Fibroblast of lung (primary cell): ENCODE measurements around the gene TRIM47. TPM values are rescaled to one million over a fixed set of nuclear protein-coding genes. Genes with fewer than 3 reads are reported as not detected.

Experiments used
- DNase-seq, 2 donors: peaks; one replicate each; pipeline versions ENCODE4 v3.0.0 to v3.0.0-alpha.2; 2010; ENCODE audit warnings: low read depth in 2 of 2
- H2AFZ ChIP-seq: 2 replicates; pipeline ENCODE4 v1.5.1; 2012; ENCODE audit warnings: low read length, control low read depth, inconsistent platforms
- H3K27ac ChIP-seq: 2 replicates; pipeline ENCODE4 v1.5.1; 2011; ENCODE audit warnings: low read length, control low read depth; ENCODE audit not compliant: insufficient read depth
- H3K27me3 ChIP-seq: 2 replicates; pipeline ENCODE4 v1.5.1; 2011; ENCODE audit warnings: mild to moderate bottlenecking, low read length; ENCODE audit not compliant: control insufficient read depth, insufficient read depth
- H3K36me3 ChIP-seq: 2 replicates; pipeline ENCODE4 v1.5.1; 2011; ENCODE audit warnings: low read length; ENCODE audit not compliant: control insufficient read depth, insufficient read depth
- H3K4me1 ChIP-seq: 2 replicates; pipeline ENCODE4 v1.5.1; 2011; ENCODE audit warnings: low read length; ENCODE audit not compliant: control insufficient read depth, insufficient read depth; ENCODE audit errors: extremely low read depth
- H3K4me2 ChIP-seq: 2 replicates; pipeline ENCODE4 v1.5.1; 2011; ENCODE audit warnings: low read length, control low read depth; ENCODE audit not compliant: insufficient read depth; ENCODE audit errors: extremely low read depth
- H3K4me3 ChIP-seq, 4 experiments: fragments of 200-600 bp in 1 of 4; sonication (generic) in 1 of 4; replicated peaks in 1 of 4; 2 replicates each; pipeline ENCODE4 v1.5.1; 2011 to 2016; ENCODE audit warnings: low read length in 4 of 4, low read depth in 3 of 4, mild to moderate bottlenecking in 3 of 4, control low read depth in 2 of 4, inconsistent platforms in 1 of 4, mixed read lengths in 1 of 4; ENCODE audit not compliant: insufficient read depth in 1 of 4; ENCODE audit errors: control extremely low read depth in 1 of 4
- H3K79me2 ChIP-seq: 2 replicates; pipeline ENCODE4 v1.5.1; 2012; ENCODE audit warnings: mild to moderate bottlenecking, low read length, inconsistent platforms; ENCODE audit not compliant: control insufficient read depth, insufficient read depth
- H3K9ac ChIP-seq: 2 replicates; pipeline ENCODE4 v1.5.1; 2011; ENCODE audit warnings: mild to moderate bottlenecking, low read length, control low read depth; ENCODE audit not compliant: insufficient read depth
- H3K9me3 ChIP-seq: 2 replicates; pipeline ENCODE4 v1.5.1; 2012; ENCODE audit warnings: low read depth, low read length; ENCODE audit not compliant: control insufficient read depth, insufficient read depth
- H4K20me1 ChIP-seq: 2 replicates; pipeline ENCODE4 v1.5.1; 2011; ENCODE audit warnings: low read length; ENCODE audit not compliant: control insufficient read depth, insufficient read depth; ENCODE audit errors: extremely low read depth
- EZH2 ChIP-seq: IDR thresholded peaks from 2 replicates; pipeline ENCODE4 v1.5.1; 2012; ENCODE audit warnings: low read length, control low read depth, mild to moderate bottlenecking; ENCODE audit errors: missing control alignments
- polyA plus RNA-seq, 2 donors: library from polyadenylated mRNA; depleted of rRNA in 1 of 2; stranded (reverse) in 1 of 2; unstranded in 1 of 2; fragments of >200 nt; gene quantifications; 2 replicates each; pipeline ENCODE4 v1.2.1, GENCODE V29; 2011 to 2012; ENCODE audit warnings: missing spikeins in 1 of 2
- total RNA-seq: library from RNA; depleted of rRNA; stranded (reverse); fragments of >200 nt; gene quantifications from 2 replicates; pipeline ENCODE4 v1.2.1, GENCODE V29; 2014
- TF ChIP-seq, protein P1 (sequence below), 2 donors: IDR thresholded peaks in 1 of 2; conservative IDR thresholded peaks in 1 of 2; 1 replicate in 1 of 2; 2 replicates in 1 of 2; pipeline ENCODE4 v1.5.1; 2011 to 2012; ENCODE audit warnings: low read length in 2 of 2, control low read depth in 1 of 2, inconsistent platforms in 1 of 2, low read depth in 1 of 2, mild to moderate bottlenecking in 1 of 2

TRIM47 gene
- total and polyA plus RNA-seq, 2 donors (not counting 1 experiment from before 2014, with no cell fraction given) = 2.2 to 16.0 TPM

DNA sequence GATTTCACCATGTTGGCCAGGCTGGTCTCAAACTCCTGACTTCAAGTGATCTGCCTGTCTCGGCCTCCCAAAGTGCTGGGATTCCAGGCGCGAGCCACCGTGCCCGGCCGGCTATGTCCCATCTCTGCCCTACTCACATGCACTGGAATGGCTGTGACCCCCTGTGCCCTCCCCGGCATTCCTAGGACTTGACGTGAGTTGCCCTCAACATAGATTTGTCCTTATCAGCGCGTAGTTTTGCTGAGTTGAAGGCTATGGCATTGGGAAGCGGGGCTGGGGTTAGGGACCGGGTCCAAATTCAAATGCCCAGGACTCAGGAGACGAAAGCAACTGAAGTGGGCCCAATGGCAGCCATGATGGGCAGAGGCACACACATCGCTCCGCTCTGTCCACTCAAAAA is 40.0 kb downstream of the TRIM47 start:
- Histone ChIP-seq H3K9me3 (no peaks in the 10 kb centered on the region), H3K27ac (no peak overlapping the region), H3K27me3 (no peaks in the 10 kb centered on the region), H3K36me3 (no peaks in the 10 kb centered on the region), H3K79me2 (no peaks in the 10 kb centered on the region), H3K9ac (no peak overlapping the region), H3K4me3 (no peak overlapping the region), H3K4me2 (no peak overlapping the region), H4K20me1 (no peaks in the 10 kb centered on the region), H3K4me1 (no peaks in the 10 kb centered on the region), H2AFZ (no peak overlapping the region)
- DNase-seq = no peak
- TF ChIP-seq, protein P1, sequence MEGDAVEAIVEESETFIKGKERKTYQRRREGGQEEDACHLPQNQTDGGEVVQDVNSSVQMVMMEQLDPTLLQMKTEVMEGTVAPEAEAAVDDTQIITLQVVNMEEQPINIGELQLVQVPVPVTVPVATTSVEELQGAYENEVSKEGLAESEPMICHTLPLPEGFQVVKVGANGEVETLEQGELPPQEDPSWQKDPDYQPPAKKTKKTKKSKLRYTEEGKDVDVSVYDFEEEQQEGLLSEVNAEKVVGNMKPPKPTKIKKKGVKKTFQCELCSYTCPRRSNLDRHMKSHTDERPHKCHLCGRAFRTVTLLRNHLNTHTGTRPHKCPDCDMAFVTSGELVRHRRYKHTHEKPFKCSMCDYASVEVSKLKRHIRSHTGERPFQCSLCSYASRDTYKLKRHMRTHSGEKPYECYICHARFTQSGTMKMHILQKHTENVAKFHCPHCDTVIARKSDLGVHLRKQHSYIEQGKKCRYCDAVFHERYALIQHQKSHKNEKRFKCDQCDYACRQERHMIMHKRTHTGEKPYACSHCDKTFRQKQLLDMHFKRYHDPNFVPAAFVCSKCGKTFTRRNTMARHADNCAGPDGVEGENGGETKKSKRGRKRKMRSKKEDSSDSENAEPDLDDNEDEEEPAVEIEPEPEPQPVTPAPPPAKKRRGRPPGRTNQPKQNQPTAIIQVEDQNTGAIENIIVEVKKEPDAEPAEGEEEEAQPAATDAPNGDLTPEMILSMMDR (conservative IDR thresholded peaks at IDR 0.05 in 1 of 2, IDR thresholded peaks at IDR 0.05 in 1 of 2; ENCODE audit: low read depth in 1 of 2, low read length in 2 of 2) = no peak
- no peak for TF ChIP-seq EZH2

DNA sequence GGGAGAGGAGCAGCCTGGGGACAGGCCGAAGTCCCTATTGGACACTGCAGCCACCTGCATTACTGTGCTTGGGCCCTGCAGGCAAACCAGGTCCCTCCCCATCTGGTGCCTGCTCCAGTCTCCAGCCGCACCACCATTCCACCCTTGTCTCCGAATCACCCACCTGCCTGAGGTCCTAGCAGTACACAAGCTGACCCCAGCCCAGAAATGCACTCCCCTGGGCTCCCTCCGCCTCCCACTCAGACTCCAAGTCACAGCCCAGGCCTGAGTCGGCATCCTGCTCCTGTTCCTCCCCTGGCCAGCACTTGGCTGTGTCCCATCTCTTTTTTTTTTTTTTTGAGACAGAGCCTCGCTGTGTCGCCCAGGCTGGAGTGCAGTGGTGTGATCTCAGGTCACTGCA is 40.5 kb downstream of the TRIM47 start:
- Histone ChIP-seq H3K4me1 (no peaks in the 10 kb centered on the region), H3K4me2 (no peak overlapping the region), H3K79me2 (no peaks in the 10 kb centered on the region), H3K36me3 (no peaks in the 10 kb centered on the region), H3K27ac (no peak overlapping the region), H3K27me3 (no peaks in the 10 kb centered on the region), H3K9me3 (no peaks in the 10 kb centered on the region), H3K9ac (no peak overlapping the region), H3K4me3 (no peak overlapping the region), H4K20me1 (no peaks in the 10 kb centered on the region), H2AFZ (no peak overlapping the region)
- no peak for TF ChIP-seq EZH2
- TF ChIP-seq, protein P1 (conservative IDR thresholded peaks at IDR 0.05 in 1 of 2, IDR thresholded peaks at IDR 0.05 in 1 of 2; ENCODE audit: low read depth in 1 of 2, low read length in 2 of 2) = no peak
- no peak for DNase-seq

DNA sequence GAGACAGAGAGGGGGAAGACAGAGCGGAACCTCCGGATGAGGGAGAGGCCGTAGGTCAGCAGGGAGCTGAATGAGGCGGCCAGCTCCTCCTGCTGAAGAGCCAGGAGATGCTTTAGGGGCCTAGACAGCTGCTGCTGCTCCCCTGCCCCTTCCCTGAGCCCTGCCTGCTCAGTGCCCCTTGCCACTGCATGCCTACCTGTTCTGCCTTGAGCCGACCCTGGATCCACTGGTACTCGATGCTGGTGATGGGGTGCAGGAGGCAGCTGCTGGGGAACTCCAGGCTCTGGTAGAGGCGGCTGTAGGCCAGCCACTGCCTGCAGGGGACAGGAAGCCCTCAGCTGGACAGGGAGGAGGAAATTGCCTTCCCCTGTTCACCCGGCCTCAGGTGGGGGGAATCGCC is 41.8 kb downstream of the TRIM47 start:
- H3K27ac ChIP-seq = no peak overlapping the region
- TF ChIP-seq EZH2 = no peak
- TF ChIP-seq, protein P1 (conservative IDR thresholded peaks at IDR 0.05 in 1 of 2, IDR thresholded peaks at IDR 0.05 in 1 of 2; ENCODE audit: low read depth in 1 of 2, low read length in 2 of 2) = no peak
- H3K9me3 ChIP-seq = no peaks in the 10 kb centered on the region
- H3K4me2 ChIP-seq = no peak overlapping the region
- H2AFZ ChIP-seq = no peak overlapping the region
- no peaks in the 10 kb centered on the region for H3K36me3 ChIP-seq
- H3K4me3 ChIP-seq = no peak overlapping the region
- H3K4me1 ChIP-seq = no peaks in the 10 kb centered on the region
- no peak overlapping the region for H3K9ac ChIP-seq
- no peaks in the 10 kb centered on the region for H4K20me1 ChIP-seq
- no peaks in the 10 kb centered on the region for H3K79me2 ChIP-seq
- no peak for DNase-seq
- H3K27me3 ChIP-seq = no peaks in the 10 kb centered on the region
